ENCODE data around the gene CROCC2. TPM values are rescaled to one million over a fixed set of nuclear protein-coding genes. Genes with fewer than 3 reads are reported as not detected.

CROCC2 gene
- total and polyA plus RNA-seq, 12 donors = 0.07 to 0.65 (median 0.28) TPM; not detected in 6

DNA sequence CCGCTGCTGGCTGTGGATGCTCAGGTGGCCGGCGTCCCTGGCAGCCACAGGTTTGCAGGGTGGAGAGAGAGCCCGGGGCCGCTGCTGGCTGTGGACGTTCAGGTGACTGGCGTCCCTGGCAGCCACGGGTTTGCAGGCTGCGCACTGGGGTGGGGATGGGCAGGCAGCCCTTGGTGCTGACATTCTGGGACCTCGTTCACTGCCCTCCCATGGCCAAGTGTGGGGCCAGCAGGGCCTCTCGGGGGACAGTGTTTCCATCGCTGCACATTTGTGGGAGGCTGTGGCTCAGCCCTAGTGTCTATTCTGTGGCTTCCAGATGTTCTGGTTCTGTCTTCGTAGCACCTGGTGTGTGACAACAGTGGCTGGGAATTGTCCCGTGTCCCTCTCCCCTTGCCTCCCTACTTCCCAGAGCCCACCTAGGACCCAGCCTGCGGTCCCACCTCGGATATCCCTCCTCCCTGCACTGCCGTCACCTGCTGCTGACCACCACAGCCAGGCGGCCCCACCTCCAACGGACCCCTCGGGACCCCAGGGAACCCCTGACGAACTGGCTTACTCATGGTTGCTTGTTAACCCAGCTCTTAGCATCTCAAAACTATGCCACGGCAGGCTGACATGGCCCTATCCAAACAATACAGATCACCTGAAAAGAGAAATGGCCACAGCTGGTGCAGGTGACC, 915 bp downstream of the CROCC2 start:
- TF ChIP-seq POLR2A (IDR thresholded peaks at IDR 0.05) = no peak
- TF ChIP-seq, protein P1, sequence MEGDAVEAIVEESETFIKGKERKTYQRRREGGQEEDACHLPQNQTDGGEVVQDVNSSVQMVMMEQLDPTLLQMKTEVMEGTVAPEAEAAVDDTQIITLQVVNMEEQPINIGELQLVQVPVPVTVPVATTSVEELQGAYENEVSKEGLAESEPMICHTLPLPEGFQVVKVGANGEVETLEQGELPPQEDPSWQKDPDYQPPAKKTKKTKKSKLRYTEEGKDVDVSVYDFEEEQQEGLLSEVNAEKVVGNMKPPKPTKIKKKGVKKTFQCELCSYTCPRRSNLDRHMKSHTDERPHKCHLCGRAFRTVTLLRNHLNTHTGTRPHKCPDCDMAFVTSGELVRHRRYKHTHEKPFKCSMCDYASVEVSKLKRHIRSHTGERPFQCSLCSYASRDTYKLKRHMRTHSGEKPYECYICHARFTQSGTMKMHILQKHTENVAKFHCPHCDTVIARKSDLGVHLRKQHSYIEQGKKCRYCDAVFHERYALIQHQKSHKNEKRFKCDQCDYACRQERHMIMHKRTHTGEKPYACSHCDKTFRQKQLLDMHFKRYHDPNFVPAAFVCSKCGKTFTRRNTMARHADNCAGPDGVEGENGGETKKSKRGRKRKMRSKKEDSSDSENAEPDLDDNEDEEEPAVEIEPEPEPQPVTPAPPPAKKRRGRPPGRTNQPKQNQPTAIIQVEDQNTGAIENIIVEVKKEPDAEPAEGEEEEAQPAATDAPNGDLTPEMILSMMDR (IDR thresholded peaks at IDR 0.05) = no peak
- Histone ChIP-seq H3K27ac (no peak overlapping the region), H3K9me3 (replicated peaks in 1 of 3) (no peaks in the 10 kb centered on the region), H3K4me1 (replicated peaks in 1 of 2) (no peaks in the 10 kb centered on the region), H3K4me3 (no peak overlapping the region), H3K27me3 (no peaks in the 10 kb centered on the region), H3K36me3 (replicated peaks in 1 of 2) (no peaks in the 10 kb centered on the region)
- DNase-seq = no peak
- 70 to 87% (median 82%) methylated on average over 9 to 22 of the region's 22 CpGs for WGBS, 4 donors
- intact Hi-C loops (cut with DNase I) = no loop called here

DNA sequence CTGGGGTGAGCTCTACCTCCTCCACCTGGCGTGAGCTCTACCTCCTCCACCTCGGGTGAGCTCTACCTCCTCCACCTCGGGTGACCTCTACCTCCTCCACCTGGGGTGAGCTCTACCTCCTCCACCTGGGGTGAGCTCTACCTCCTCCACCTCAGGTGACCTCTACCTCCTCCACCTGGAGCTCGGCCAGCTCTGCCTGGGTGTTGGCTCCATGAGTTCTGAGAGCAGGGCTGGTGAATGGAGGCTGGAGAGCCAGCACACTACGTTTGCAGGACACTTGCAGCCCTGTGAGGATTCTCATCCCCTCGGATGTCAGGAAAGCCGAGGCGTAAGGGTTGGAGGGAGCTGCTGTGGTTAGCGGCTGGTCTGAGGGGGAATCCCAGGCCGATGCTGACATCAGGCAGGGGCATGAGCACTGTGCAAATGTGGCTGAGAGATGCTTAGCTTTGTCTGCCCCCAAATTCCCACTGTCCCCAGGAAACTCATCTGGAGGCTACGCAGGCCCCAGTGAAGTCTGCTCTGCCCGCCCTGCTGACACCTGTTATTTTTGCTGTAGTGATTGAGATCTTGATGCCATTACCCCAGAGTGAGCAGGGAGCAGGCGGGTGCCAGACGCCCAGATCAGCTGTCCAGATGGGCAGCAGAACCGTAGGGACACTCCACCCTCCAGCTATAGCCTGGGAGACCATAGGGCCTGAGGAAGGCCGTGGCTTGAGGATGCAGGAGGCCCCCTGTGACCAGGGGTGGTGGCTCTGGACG, 3.3 kb downstream of the CROCC2 start:
- no peaks in the 10 kb centered on the region for H3K27me3 ChIP-seq
- no peak overlapping the region for H3K4me3 ChIP-seq
- intact Hi-C loops (cut with DNase I) = no loop called here
- WGBS, 4 donors = 74 to 83% (median 78%) methylated on average over 11 to 17 of the region's 17 CpGs
- TF ChIP-seq, protein P1 (IDR thresholded peaks at IDR 0.05) = no peak
- TF ChIP-seq POLR2A (IDR thresholded peaks at IDR 0.05) = no peak
- no peaks in the 10 kb centered on the region for H3K9me3 ChIP-seq (replicated peaks in 1 of 3)
- no peak overlapping the region for H3K27ac ChIP-seq
- H3K4me1 ChIP-seq (replicated peaks in 1 of 2) = peaks cover 6 to 12% of the 10 kb centered on the region in 2 donors
- no peak for DNase-seq
- no peaks in the 10 kb centered on the region for H3K36me3 ChIP-seq (replicated peaks in 1 of 2)

- Histone ChIP-seq H3K4me3 (no peak overlapping the region), H3K27ac (no peak overlapping the region), H3K27me3 (no peaks in the 10 kb centered on the region), H3K9me3 (replicated peaks in 1 of 3) (no peaks in the 10 kb centered on the region), H3K4me1 (replicated peaks in 1 of 2) (peaks cover 9 to 14% of the 10 kb centered on the region in 2 donors), H3K36me3 (replicated peaks in 1 of 2) (no peaks in the 10 kb centered on the region)
- TF ChIP-seq, protein P1 (IDR thresholded peaks at IDR 0.05) = no peak
- no peak for DNase-seq
- intact Hi-C loops (cut with DNase I) = no loop called here
- WGBS, 4 donors = 81 to 92% (median 83%) methylated on average over 18 to 20 of the region's 20 CpGs
Observed at GRCh38 chr2:240911641-240912265, 5.6 kb downstream of the CROCC2 start.
